PC-9 (cell line): Measurements from ENCODE around the gene DDI1.

Experiments used
- CTCF ChIP-seq: fragments of 200-600 bp; sonication (generic); conservative IDR thresholded peaks from 2 replicates; pipeline ENCODE4 v1.6.1; 2017; ENCODE audit warnings: mixed run types, antibody characterized with exemption, mild to moderate bottlenecking, moderate library complexity
- EZH2 ChIP-seq: fragments of 200-600 bp; sonication (generic); IDR thresholded peaks from 2 replicates; pipeline ENCODE4 v1.8.0; 2017; ENCODE audit warnings: antibody characterized with exemption, low read depth

- no peak for TF ChIP-seq CTCF
- no peak for TF ChIP-seq EZH2
Observed at GRCh38 chr11:104043678-104044239, 7.3 kb downstream of the DDI1 start.
